ENCODE results near the gene TNFAIP8L1. TPM values are rescaled to one million over a fixed set of nuclear protein-coding genes. Genes with fewer than 3 reads are reported as not detected.

The TNFAIP8L1 gene
- total RNA-seq, 1 donor from 2014 or later = 4.2 TPM

- no peak overlapping the region for H3K27ac ChIP-seq (replicated peaks)
- H3K36me3 ChIP-seq = peaks cover 44% of the 10 kb centered on the region
- no peak for DNase-seq
Measured at GRCh38 chr19:4652075-4652474, 12.8 kb downstream of the TNFAIP8L1 start.

GRCh38 chr19:4653793-4654436 lies 14.6 kb downstream of the TNFAIP8L1 start:
- no peak for TF ChIP-seq CTCF (IDR thresholded peaks at IDR 0.05; ENCODE audit: borderline replicate concordance)
- no peak for DNase-seq
- Histone ChIP-seq H3K9me3 (replicated peaks) (peaks cover 12% of the 10 kb centered on the region), H3K4me3 (no peak overlapping the region), H3K36me3 (peaks cover 62% of the 10 kb centered on the region), H3K27ac (replicated peaks) (peak overlapping the region; percentile 75), H3K27me3 (ENCODE audit: low read depth) (no peaks in the 10 kb centered on the region), H3K4me1 (peaks cover 34% of the 10 kb centered on the region)
- intact Hi-C loops (cut with micrococcal nuclease) = no loop called here

More at GRCh38 chr19:4652075-4652474, 12.8 kb downstream of the TNFAIP8L1 start:
- Histone ChIP-seq H3K9me3 (replicated peaks) (no peaks in the 10 kb centered on the region), H3K4me1 (peaks cover 51% of the 10 kb centered on the region), H3K4me3 (no peak overlapping the region), H3K27me3 (ENCODE audit: low read depth) (no peaks in the 10 kb centered on the region)
- TF ChIP-seq CTCF (IDR thresholded peaks at IDR 0.05; ENCODE audit: borderline replicate concordance) = no peak
- intact Hi-C loops (cut with micrococcal nuclease) = no loop called here

GRCh38 chr19:4654437-4655361 lies 15.4 kb downstream of the TNFAIP8L1 start:
- no peak overlapping the region for H3K4me3 ChIP-seq
- no peaks in the 10 kb centered on the region for H3K27me3 ChIP-seq (ENCODE audit: low read depth)
- DNase-seq = no peak
- TF ChIP-seq CTCF (IDR thresholded peaks at IDR 0.05; ENCODE audit: borderline replicate concordance) = no peak
- peaks cover 26% of the 10 kb centered on the region for H3K4me1 ChIP-seq
- H3K36me3 ChIP-seq = peaks cover 70% of the 10 kb centered on the region
- intact Hi-C loops (cut with micrococcal nuclease) = no loop called here
- peaks cover 12% of the 10 kb centered on the region for H3K9me3 ChIP-seq (replicated peaks)
- H3K27ac ChIP-seq (replicated peaks) = peak overlapping the region; percentile 75

- TF ChIP-seq CTCF (IDR thresholded peaks at IDR 0.05; ENCODE audit: borderline replicate concordance) = no peak
- no peaks in the 10 kb centered on the region for H3K27me3 ChIP-seq (ENCODE audit: low read depth)
- peaks cover 12% of the 10 kb centered on the region for H3K9me3 ChIP-seq (replicated peaks)
- H3K4me3 ChIP-seq = no peak overlapping the region
- intact Hi-C loops (cut with micrococcal nuclease) = no loop called here
- peaks cover 22% of the 10 kb centered on the region for H3K4me1 ChIP-seq
- DNase-seq = no peak
- H3K36me3 ChIP-seq = peaks cover 82% of the 10 kb centered on the region
- H3K27ac ChIP-seq (replicated peaks) = no peak overlapping the region
Measured at GRCh38 chr19:4656102-4656501, 16.8 kb downstream of the TNFAIP8L1 start.

GRCh38 chr19:4657262-4657661 lies 17.9 kb downstream of the TNFAIP8L1 start:
- Histone ChIP-seq H3K36me3 (peaks cover 80% of the 10 kb centered on the region), H3K4me3 (no peak overlapping the region), H3K9me3 (replicated peaks) (peaks cover 12% of the 10 kb centered on the region), H3K4me1 (peaks cover 22% of the 10 kb centered on the region), H3K27me3 (ENCODE audit: low read depth) (no peaks in the 10 kb centered on the region), H3K27ac (replicated peaks) (no peak overlapping the region)
- no peak for DNase-seq
- TF ChIP-seq CTCF (IDR thresholded peaks at IDR 0.05; ENCODE audit: borderline replicate concordance) = no peak
- intact Hi-C loops (cut with micrococcal nuclease) = no loop called here
